Tibial nerve (tissue), 3 donors: ENCODE results near the gene CDK19.

Source experiments
- POLR2A ChIP-seq, 2 donors: fragments of 450-650 bp; IDR thresholded peaks; one replicate each; pipeline ENCODE4 v1.6.1; 2017; ENCODE audit warnings: antibody characterized with exemption in 2 of 2, mild to moderate bottlenecking in 2 of 2, moderate library complexity in 2 of 2
- TF ChIP-seq, protein P1 (sequence below), 5 experiments: fragments of 200-600 bp in 3 of 5; fragments of 450-650 bp in 2 of 5; sonication (generic) in 3 of 5; IDR thresholded peaks; one replicate each; pipeline ENCODE4 v1.5.1; 2016 to 2019; ENCODE audit warnings: antibody characterized with exemption in 5 of 5, mild to moderate bottlenecking in 3 of 5, moderate library complexity in 2 of 5

DNA sequence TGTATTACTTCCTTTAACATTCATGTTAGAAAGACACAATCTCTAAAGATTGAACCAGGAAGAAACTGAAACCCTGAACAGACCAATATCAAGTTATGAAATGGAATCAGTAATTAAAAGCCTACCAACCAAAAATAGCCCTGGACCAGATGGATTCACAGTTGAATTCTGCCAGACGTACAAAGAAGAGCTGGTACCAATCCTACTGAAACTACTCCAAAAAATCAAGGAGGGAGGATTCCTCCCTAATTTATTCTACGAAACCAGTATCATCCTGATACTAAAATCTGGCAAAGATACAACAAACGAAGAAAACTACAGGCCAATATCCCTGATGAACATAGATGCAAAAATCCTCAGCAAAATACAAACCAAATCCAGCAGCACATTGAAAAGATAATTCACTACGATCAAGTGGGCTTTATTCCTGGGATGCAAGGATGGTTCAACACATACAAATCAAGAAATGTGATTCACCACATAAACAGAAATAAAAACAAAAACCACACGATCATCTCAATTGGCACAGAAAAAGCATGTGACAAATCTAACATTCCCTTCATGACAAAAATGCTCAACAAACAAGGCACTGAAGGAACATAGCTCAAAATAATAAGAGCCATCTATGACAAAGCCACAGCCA lies 15.0 kb downstream of the CDK19 start:
- TF ChIP-seq, protein P1, sequence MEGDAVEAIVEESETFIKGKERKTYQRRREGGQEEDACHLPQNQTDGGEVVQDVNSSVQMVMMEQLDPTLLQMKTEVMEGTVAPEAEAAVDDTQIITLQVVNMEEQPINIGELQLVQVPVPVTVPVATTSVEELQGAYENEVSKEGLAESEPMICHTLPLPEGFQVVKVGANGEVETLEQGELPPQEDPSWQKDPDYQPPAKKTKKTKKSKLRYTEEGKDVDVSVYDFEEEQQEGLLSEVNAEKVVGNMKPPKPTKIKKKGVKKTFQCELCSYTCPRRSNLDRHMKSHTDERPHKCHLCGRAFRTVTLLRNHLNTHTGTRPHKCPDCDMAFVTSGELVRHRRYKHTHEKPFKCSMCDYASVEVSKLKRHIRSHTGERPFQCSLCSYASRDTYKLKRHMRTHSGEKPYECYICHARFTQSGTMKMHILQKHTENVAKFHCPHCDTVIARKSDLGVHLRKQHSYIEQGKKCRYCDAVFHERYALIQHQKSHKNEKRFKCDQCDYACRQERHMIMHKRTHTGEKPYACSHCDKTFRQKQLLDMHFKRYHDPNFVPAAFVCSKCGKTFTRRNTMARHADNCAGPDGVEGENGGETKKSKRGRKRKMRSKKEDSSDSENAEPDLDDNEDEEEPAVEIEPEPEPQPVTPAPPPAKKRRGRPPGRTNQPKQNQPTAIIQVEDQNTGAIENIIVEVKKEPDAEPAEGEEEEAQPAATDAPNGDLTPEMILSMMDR (IDR thresholded peaks at IDR 0.05): no peak
- no peak for TF ChIP-seq POLR2A (IDR thresholded peaks at IDR 0.05)
